ENCODE results near the gene PHTF1.

PHTF1 gene

GRCh38 chr1:113692824-113693431 is 66.4 kb downstream of the PHTF1 start:
- no peak for TF ChIP-seq CTCF (IDR thresholded peaks at IDR 0.05)

- TF ChIP-seq CTCF (IDR thresholded peaks at IDR 0.05) = no peak
These were observed 66.9 kb downstream of the PHTF1 start for GRCh38 chr1:113692342-113692741.

- no peak for TF ChIP-seq CTCF (IDR thresholded peaks at IDR 0.05)
These were observed 68.1 kb downstream of the PHTF1 start for GRCh38 chr1:113691184-113691583.

- TF ChIP-seq CTCF (IDR thresholded peaks at IDR 0.05) = no peak
These were observed 72.2 kb downstream of the PHTF1 start for GRCh38 chr1:113686891-113687618.

- no peak for TF ChIP-seq CTCF (IDR thresholded peaks at IDR 0.05)
These were observed 75.1 kb downstream of the PHTF1 start for GRCh38 chr1:113684153-113684541.

- TF ChIP-seq CTCF (IDR thresholded peaks at IDR 0.05) = no peak
These were observed 75.7 kb downstream of the PHTF1 start for GRCh38 chr1:113683384-113684152.

- TF ChIP-seq CTCF (IDR thresholded peaks at IDR 0.05) = no peak
These were observed 77.5 kb downstream of the PHTF1 start for GRCh38 chr1:113681596-113682337.

Measured in LNCAP (cell line).